Astrocyte (in vitro differentiated cells and primary cell): ENCODE data around the gene MORN3.

Experiments
- CTCF ChIP-seq: IDR thresholded peaks from 2 replicates; pipeline ENCODE4 v1.5.1; 2011; ENCODE audit warnings: low read depth, mild to moderate bottlenecking, inconsistent platforms, low read length, moderate library complexity; ENCODE audit not compliant: insufficient read depth
- EZH2 ChIP-seq: IDR thresholded peaks from 2 replicates; pipeline ENCODE4 v1.6.1; 2012; ENCODE audit warnings: mild to moderate bottlenecking, low read length, inconsistent platforms; ENCODE audit not compliant: insufficient read depth

GRCh38 chr12:121611306-121611705, 58.1 kb downstream of the MORN3 start:
- TF ChIP-seq EZH2: no peak
- no peak for TF ChIP-seq CTCF
